NCI-H526 treated with DMSO at 0.1 percent for 48 hours (cell line): ENCODE measurements around the gene FHIT.

Experiments used
- DNase-seq: peaks from one replicate; lab custom pipeline; 2025; lab: John Stamatoyannopoulos, UW

The FHIT gene

DNA sequence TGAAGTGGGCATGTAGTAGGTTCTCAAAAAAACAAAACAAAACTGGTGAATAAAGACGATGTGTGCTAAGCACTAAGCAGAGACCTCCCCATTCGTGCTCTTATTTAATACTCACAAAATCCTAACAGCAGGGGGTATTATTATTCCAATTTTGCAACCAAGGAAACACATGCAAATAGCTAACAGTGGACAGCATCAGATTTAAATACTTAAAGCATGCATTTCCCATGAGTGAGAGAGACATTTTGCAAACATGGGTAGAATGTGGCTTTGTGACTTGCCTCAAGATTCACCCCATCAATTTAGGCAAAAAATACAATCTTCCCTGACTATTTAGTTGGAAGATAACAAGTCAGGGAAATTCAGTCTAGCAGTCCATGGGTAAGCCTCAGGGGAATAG lies 1255.2 kb downstream of the FHIT start:
- peak; percentile 19 for DNase-seq

DNA sequence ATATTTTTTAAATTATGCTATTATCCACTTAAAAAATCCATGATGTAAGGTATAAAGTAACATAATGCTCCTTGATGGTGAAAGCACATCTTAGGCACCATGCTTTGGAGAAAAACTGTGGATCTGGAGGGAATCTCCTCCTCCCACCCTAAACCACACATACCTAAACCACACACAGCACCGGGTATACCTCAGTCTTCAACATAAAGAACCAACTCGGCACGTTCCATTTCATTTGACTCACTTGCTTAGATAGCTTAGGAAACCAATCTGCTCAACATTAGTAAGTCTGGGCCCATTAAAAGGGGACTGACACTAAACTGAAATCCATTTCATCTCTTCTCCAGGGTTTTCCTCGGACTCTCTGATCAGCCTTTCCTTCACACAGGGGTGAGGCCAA lies 1255.7 kb downstream of the FHIT start:
- DNase-seq, result no peak

DNA sequence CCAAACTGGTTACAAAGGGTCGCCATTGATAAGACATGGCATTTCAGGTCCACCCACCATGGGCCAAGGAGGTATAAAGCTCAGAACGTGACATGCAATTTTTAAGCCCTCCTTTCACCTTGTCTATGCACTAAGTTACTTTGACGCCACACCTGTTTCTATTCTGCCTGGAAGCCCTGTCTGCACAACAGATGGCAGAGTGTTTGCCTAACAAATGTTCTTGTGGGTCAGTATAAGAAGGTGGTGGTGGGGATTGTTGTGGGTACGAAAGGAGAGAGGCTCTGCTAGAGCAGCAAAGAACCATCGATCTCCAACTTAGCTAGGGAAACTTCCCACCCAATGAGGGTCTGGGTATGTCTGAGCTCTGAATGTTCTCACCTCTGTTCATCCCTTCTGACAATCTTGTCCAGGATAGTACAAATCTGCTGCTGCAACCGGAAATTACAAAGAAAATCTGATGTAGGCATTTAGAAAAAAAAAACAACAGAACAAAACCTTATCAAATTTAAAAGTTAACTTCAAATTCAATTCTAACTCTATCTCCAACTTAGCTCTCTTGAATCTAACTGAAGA lies 1256.4 kb downstream of the FHIT start:
- DNase-seq, result peak; percentile 90

DNA sequence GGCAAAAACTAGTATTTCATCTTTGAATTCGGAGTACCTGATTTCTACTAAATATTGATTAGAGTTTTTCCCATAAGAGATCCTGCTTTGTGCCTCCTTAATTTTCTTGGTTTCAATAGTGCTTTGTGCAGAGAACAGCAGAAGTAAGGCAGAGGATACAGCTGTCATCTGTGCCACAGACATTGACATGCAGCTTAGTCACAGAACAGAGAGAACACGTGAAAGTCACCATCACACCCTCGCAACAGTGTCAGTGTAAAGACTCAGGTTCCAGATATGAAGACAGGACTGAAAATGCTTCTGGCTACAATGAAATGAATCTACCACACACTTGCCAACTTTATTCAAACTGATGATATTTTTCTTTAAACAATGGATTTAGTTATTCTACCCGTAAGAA lies 1258.7 kb downstream of the FHIT start:
- no peak for DNase-seq

DNA sequence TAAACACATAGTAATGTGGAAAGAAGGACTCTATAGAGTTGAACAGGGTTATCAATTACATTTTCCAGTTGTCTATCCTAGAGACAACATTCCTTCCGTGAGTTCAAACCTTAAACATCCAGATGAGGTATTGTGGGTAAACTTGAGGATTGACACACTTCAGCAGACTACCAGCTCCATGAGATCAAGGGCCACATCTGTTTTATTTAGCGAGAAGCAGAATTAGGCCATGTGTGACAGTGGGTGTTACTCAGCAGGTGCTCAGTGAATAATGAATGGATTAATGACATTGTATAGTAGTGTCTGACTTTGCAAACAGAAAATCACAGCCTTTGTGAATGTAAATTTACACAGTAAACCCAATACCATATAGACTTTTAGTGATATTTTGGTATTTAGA lies 1260.3 kb downstream of the FHIT start:
- no peak for DNase-seq

DNA sequence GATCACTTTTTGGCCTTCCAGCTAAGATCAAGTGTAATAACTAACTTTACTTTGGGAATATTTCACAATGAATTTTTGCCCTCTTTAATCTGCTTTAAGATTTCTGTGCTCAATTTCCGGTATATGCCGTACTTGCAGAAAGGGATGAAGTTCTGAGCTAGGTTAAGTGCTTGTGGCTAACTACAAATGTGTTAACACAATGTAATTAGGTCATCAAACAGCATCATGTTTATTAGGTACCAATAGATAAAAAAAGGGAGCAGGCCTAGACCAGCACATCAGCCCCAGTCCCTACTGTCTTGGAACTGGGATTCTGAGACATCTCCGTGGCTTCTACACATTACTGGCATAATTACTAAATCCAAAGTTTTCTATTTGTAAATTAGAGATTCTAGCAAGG lies 1268.7 kb downstream of the FHIT start:
- no peak for DNase-seq

DNA sequence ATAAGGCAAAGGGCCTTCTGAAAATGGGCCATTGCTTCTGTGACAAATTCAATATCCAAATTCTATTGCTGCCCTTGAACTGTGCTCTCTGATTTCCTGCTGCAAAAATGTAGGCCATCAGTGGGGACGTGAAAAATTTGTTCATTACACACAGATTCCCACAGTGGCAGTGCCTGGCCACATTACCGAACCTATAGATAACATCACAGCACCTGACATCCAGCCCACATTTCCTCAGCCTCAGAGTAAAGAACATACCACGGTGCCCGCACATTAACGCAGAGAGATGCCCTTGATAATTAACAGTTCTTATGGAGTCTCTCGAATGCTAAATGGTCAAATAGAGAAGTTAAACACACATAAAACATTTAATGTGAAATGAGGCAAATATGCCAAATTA lies 1269.9 kb downstream of the FHIT start:
- DNase-seq, result no peak

DNA sequence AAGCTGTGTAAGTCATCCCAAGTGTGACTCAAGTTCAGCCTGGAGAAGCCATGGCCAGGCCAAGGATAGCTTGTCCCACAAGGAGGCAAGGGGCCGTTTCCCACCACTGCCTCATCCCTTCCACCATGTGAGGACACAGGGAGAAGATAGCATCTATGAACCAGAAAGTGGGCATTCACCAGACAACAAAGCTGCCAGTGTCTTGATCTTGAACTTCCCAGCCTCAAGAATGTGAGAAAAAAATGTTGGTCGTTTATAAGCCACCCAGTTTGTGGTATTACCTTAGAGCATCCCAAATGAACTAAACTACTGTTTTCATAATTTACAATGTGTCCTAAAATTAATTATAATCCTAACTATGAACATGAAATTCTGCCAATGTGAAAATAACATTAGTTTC lies 1270.7 kb downstream of the FHIT start:
- DNase-seq, result no peak

DNA sequence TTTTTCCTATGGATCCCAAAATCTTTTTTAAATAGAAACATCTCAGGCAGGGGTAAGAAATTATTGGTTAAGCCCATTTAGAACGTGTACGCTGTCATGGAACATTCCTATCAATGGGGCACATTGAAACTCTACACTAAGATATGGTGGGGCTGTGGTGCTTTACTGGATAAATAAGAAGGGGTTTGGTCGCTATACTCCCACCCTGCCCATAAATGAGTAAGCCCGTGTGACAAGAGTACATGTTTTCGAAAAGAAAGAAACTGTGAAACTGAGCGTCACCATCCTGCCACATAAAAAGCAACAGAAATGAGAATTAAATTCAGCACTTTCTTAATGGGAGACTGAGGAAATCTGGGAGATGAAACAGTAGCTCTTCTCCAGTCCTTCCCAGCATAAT lies 1271.7 kb downstream of the FHIT start:
- no peak for DNase-seq

DNA sequence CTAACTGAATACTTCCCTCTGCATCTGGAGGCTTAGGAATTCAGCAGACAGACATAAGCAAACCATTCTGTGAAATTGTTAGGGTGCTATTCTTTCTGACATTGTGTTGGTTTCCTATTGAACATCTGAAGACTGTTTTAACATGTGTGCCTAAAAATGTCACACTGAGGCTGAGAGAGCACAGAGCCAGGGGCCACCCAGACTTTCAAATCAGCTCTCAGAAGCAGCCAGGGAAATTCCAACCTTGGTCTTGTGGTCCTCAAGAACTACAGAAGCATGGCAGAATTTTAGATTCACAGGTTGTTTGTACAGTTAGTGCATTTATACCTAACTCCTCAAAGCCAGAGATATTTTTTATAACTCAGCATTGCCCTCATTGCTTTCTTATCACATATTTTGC lies 1272.3 kb downstream of the FHIT start:
- no peak for DNase-seq

DNA sequence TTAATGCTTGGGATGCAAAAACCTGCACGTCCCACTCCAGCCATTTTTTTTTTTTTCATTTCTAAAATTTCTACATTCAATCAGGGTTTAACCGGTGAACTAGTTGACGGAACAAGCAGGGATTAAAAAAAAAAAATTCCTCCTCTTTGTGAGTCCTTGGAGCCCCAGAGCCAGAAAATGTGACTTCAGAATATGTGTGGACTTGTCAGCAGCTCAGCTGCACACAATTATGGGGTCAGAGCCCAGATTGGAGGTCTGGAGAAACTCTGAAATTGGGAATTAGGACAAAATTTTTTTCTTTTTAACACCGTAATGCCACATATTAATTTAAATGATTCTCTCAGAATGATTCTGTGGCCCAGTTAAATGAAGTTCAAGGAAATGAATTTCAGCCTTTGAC lies 1280.5 kb downstream of the FHIT start:
- DNase-seq, result no peak

DNA sequence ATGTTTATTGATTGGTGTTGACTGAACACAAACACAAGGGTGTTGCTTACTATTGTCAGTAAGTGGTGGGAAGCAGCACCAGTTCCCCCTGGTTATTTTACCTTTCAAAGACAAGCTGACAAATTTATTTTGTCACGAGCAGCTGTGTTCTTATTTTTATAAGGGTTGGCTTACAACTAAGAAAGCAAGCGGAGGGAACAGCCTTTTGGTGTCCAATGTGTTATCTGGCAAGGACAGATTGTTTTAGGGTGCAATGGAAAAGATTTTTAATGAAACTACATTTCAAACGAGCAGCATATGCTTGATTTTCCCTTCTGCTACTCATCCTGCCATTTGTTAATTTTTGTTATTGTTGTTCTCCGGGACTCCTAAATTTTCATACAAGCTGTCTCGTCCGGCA lies 1280.9 kb downstream of the FHIT start:
- DNase-seq, result no peak

DNA sequence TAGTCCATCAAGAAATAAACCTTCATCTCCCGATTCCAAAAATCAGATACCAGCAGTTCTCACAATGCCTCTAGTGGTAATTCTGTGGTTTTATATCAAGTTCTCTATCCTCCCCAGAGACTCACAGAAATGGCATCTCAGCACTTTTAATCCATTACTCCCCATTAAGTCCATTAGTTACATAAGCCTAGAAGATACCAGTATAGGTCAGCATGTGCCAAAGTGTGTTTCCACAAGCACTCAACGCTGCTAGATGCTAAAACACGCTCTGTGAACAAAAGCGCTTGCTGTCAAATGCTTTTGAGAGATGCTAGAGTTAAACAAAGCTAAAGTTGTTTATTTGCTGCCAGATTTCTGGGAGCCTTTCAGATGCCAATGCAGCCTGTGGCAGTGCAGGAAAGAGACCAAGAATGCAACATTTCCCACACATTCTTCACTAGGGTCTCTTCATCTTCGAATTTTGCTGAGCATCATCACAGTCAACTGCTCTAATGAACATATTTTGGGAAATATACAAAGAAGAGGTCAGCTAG lies 1282.7 kb downstream of the FHIT start:
- no peak for DNase-seq

DNA sequence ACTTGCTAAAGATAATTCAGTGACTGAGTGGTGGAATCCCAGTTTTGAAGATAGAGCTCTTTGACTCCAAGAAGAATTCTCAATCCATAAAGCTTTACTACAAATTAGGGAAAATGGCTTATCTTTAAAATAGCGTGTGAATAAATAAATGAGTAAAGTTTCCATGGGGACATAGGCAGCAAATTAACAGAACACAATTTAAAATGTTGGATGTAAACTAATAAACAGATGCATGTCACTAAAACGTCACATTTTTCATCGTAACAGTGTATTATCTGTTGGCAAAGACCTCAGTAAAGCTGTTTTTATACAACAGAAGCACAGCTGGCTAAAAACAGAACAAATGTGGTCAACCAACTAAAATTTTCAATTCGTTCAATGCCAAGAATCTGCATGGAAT lies 1287.6 kb downstream of the FHIT start:
- DNase-seq, result no peak

DNA sequence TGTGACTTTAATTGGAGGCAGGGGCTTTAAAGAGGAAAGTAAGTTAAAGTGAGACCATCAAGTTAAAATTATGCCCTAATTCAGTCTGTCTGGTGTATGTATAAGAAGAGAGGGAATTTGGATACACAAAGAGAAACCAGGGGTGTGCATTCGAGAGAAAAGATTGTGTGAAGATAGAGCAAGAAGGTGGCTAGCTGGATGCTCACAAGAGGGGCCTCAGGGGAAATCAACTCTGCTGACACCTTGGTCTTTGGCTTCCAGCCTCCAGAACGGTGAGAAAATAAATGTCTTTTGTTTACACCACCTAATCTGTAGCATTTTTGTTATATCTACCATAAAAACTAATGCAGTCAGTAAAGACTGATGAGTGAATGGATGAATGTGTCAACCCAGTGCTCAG lies 1294.1 kb downstream of the FHIT start:
- no peak for DNase-seq

DNA sequence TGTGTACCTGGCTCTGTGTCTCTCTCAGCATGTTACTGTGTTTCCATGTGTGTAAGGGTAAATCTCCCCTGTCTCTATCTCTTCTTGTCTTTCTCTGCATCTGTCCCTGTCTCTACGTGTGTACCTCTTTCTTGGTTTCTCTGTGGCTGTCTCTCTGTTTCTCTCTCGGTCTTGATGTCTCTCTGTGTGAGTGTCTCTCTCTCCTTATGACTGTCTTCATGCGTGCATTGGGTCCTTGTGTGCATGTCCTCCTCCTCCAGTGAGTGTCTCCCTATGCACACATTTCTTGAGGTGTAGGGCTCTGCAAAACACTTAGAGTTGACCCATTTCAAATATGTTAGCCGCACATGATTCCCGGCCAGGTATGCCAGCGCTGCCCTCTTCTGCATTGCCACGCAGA lies 1298.1 kb downstream of the FHIT start:
- no peak for DNase-seq

DNA sequence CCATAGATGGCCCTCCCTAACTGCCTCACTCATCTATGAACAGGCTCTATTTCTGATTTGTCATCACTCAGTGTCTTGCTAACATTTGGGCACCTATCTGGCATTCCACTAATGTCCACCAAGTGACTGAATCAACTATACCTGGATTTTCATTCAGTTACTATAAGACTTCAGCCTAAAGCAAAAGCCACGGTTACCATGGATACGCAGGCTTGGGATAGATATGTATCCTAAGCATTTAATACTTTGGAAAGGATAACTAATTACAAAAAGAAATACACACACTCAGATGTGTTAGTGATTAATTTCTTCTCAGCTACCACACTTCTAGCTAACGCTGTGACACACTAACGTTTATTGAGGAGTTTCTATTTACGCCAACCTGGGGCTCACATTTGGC lies 1301.9 kb downstream of the FHIT start:
- no peak for DNase-seq

DNA sequence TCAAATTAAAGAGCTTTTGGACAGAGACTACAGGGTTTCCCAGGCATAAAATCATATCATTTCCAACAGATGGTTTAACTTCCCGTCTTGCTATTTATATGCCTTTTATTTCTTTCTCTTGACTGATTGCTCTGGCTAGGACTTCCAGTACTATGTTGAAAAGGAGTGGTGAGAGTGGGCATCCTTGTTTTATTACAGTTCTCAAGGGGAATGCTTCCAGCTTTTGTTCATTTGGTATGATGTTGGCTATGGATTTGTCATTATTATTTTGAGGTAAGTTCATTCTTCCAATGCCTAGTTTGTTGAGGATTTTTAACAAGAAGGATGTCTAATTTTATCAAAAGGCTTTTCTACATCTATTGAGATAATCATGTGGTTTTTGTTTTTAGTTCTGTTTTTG lies 1304.9 kb downstream of the FHIT start:
- DNase-seq, result no peak

DNA sequence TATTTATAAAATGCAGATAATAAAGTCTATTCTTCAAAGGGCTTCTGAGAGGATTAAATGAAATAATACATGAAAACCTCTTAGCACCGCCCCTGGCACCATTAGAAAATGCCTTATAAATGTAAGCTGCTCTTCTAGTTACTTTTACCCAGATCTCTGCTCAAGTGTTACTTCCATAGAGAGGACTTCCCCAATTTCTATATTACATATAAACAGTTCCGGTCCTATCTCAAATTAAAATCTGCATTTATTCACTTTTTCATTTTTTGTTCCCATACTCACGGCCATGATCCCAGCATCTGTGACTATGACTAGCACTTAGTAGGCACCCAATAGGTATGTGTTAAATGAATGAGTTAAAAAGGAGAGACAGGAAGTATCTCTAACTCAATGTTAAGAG lies 1310.5 kb downstream of the FHIT start:
- no peak for DNase-seq

DNA sequence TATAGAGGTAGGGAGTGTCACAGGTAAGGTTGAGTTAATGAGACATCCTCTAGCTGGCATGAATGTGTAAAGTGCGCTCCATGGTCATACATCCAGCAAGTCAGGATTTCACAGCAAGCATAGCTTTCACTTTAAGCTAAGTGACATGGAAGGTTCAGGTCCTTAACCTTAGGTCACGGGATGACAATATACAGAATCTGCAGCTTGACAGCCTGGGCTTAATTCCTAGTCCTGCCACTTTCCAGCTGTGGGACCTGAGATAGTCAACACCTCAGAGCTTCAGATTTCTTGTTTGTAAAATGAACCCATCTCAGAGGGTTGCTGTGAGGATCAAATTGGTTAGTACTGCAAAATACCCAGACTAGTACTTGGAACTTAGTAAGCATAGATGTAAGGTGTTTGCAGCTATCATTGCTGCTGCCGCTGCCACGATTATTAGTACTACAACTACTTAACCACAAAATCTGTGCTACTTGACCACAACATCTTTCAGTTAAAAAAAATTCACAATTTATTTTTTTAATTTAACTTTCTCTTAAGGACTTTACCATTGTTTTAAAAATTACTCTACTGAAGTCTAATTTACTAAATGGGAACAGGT lies 1311.3 kb downstream of the FHIT start:
- DNase-seq, result no peak

DNA sequence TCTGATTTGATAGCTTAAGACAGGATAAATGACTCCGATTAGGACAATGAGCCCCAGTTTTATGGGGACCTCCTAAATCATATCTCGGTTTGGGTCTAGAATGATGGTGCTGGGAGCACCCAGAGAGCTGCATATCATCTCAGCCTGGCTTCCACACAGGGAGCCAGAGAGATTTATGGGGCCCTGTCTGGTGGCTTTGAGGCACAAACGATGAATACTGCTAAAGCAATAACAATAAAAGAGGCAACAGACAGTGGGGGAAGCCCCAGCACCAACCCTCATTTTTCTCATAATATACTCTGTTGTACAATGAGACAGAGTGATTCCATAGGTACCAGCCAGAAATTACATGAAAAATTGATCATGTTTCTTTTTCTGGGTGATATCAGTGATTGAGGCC lies 1312.4 kb downstream of the FHIT start:
- no peak for DNase-seq

DNA sequence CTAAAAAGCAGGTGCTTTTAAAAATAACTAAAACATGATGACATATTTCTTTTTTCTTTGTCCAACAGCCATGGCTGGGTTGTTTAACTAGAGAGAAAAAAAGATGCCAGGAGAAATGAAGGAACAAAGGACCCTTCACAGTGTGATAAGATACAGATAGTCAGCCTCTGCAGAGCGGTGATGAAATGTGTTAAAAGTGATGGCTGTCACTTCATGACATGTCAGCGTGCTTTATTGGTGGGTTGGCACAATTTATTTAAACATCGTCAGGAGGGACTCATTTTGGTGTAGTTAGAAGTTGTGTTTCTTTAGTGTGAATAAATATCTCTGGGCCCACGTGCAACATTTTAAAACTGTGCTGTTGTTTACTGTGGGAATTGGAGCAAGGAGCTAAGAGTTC lies 1314.1 kb downstream of the FHIT start:
- DNase-seq, result no peak

DNA sequence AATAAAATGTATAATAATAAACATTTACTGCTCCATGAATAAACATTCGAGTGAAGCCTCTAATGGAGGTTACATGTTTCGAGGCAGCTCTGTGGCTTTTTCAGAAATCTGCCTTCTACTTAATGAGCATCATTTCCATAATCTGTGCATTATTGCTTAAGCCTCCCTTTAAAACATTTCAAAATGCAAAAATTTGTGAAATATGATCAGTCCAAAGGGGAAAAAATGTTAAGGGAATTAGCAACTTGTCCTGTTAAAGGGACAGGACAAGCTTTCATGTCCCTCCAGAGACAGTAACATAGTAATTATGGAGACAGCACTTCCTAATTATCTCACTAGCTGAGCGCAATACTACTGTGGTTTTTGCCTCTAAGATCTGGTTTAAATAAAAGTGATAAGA lies 1314.8 kb downstream of the FHIT start:
- no peak for DNase-seq

DNA sequence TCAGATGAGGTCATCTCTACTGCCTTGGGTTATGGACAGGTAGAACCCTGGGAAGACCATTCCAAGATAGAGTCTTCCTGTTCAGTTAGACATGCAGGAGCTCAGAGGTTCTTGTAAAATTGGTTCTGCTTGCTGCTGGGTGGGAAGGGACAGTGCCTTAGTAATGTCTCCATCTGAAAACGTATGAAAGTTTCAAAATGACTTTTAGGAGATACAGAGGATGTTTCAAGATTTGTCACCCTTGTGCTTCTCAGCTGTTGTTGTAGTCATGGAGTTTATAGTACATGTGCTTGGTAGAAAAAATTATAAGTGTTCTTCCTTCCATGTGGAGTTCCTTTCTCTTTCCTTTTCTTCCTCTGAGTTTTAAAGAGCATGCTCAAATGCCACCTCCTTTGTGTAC lies 1316.2 kb downstream of the FHIT start:
- DNase-seq, result no peak
